ENCODE results near the gene SPIN3.
"Not testable (repeated sequence)": the region's sequence is repeated elsewhere in the genome, so short reads cannot be mapped to it uniquely, and the experiment has no call there.

The SPIN3 gene

GRCh38 chrX:56995271-56995994 lies at the start of gene SPIN3:
TSS of gene SPIN3 (minus strand) at chrX:56995541. CDS start at chrX:56994947, 594 bp downstream.
- DNase-seq, result peak; percentile 96

- DNase-seq, result no peak
Observed at GRCh38 chrX:57044245-57044644, 48.9 kb upstream of the SPIN3 start.

GRCh38 chrX:57037265-57037664 lies 41.9 kb upstream of the SPIN3 start:
- not testable (repeated sequence) for DNase-seq

GRCh38 chrX:56994375-56995270 lies 718 bp downstream of the SPIN3 start:
- DNase-seq, result no peak

- no peak for DNase-seq
Observed at GRCh38 chrX:56987741-56988140, 7.6 kb downstream of the SPIN3 start.

- no peak for DNase-seq
Observed at GRCh38 chrX:56986138-56986537, 9.2 kb downstream of the SPIN3 start.

- peak; percentile 63 for DNase-seq
Observed at GRCh38 chrX:56978172-56978571, 17.2 kb downstream of the SPIN3 start.

GRCh38 chrX:56975611-56976010 lies 19.7 kb downstream of the SPIN3 start:
- DNase-seq, result no peak

- DNase-seq, result peak; percentile 47
Observed at GRCh38 chrX:56974408-56974807, 20.9 kb downstream of the SPIN3 start.

- no peak for DNase-seq
Observed at GRCh38 chrX:56969559-56969958, 25.8 kb downstream of the SPIN3 start.

- DNase-seq, result no peak
Observed at GRCh38 chrX:56968980-56969379, 26.4 kb downstream of the SPIN3 start.

- no peak for DNase-seq
Observed at GRCh38 chrX:56963377-56963776, 32.0 kb downstream of the SPIN3 start.

GRCh38 chrX:56947699-56948098 lies 47.6 kb downstream of the SPIN3 start:
- no peak for DNase-seq

- not testable (repeated sequence) for DNase-seq
Observed at GRCh38 chrX:56946201-56946600, 49.1 kb downstream of the SPIN3 start.

- not testable (repeated sequence) for DNase-seq
Observed at GRCh38 chrX:56945226-56945625, 50.1 kb downstream of the SPIN3 start.

- DNase-seq, result no peak
Observed at GRCh38 chrX:56943264-56943663, 52.1 kb downstream of the SPIN3 start.
